Measurements from ENCODE around the gene NMNAT2.

The NMNAT2 gene

GRCh38 chr1:183315991-183316758 lies 102.0 kb downstream of the NMNAT2 start:
- no peak overlapping the region for H3K4ac ChIP-seq (ENCODE audit: low read length)
- no peak overlapping the region for H3K4me3 ChIP-seq (ENCODE audit: low read length in 2 of 2)
- H2BK15ac ChIP-seq (ENCODE audit: low read length): no peak overlapping the region
- H3K27me3 ChIP-seq (ENCODE audit: control insufficient read depth in 3 of 3, insufficient read depth in 3 of 3, low read depth in 1 of 3, low read length in 3 of 3): no peaks in the 10 kb centered on the region
- no peak overlapping the region for H3K9ac ChIP-seq (ENCODE audit: low read depth, low read length, poor library complexity)
- no peaks in the 10 kb centered on the region for H3K9me3 ChIP-seq (replicated peaks in 1 of 2; ENCODE audit: control insufficient read depth in 2 of 2, insufficient read depth in 1 of 2, low read depth in 1 of 2, low read length in 2 of 2)
- no peak overlapping the region for H3K4me2 ChIP-seq (ENCODE audit: insufficient read depth, low read length, poor library complexity, severe bottlenecking)
- WGBS, 2 donors (ENCODE audit: extremely low coverage in 2 of 2, insufficient read length in 2 of 2, insufficient replicate concordance in 1 of 2): no CpG with 5 or more reads among the region's 6 CpGs
- no peak overlapping the region for H2BK5ac ChIP-seq (ENCODE audit: low read length)
- no peak for DNase-seq (ENCODE audit: low spot score)
- H3K4me1 ChIP-seq (ENCODE audit: control insufficient read depth in 2 of 2, insufficient read depth in 1 of 2, low read depth in 1 of 2, low read length in 2 of 2): peaks cover 3 to 4% of the 10 kb centered on the region in 2 donors
- no peaks in the 10 kb centered on the region for H3K36me3 ChIP-seq (replicated peaks in 1 of 2; ENCODE audit: control insufficient read depth in 2 of 2, insufficient read depth in 2 of 2, low read length in 2 of 2)
- H3K27ac ChIP-seq (replicated peaks; ENCODE audit: low read length): no peak overlapping the region
- H4K91ac ChIP-seq (ENCODE audit: low read depth, low read length, poor library complexity): no peak overlapping the region
- peak overlapping the region; percentile 67 for H2AFZ ChIP-seq (ENCODE audit: low read length)
- H2BK12ac ChIP-seq (ENCODE audit: low read length): no peak overlapping the region
- H4K8ac ChIP-seq (ENCODE audit: low read depth, low read length): no peak overlapping the region
- H2BK120ac ChIP-seq (ENCODE audit: low read depth, low read length): no peak overlapping the region
- no peaks in the 10 kb centered on the region for H3K79me1 ChIP-seq (ENCODE audit: low read depth, low read length)
- H3K18ac ChIP-seq (ENCODE audit: low read length): peak overlapping the region; percentile 78
- H3K14ac ChIP-seq (ENCODE audit: low read length): no peak overlapping the region
- H3K23ac ChIP-seq (ENCODE audit: low read depth, low read length, poor library complexity): no peak overlapping the region
- peak overlapping the region; percentile 41 for H2AK5ac ChIP-seq (ENCODE audit: low read depth, low read length)

- Histone ChIP-seq H3K79me1 (ENCODE audit: low read depth, low read length) (no peaks in the 10 kb centered on the region), H3K27me3 (ENCODE audit: control insufficient read depth in 3 of 3, insufficient read depth in 3 of 3, low read depth in 1 of 3, low read length in 3 of 3) (no peaks in the 10 kb centered on the region), H2BK12ac (ENCODE audit: low read length) (no peak overlapping the region), H3K4me1 (ENCODE audit: control insufficient read depth in 2 of 2, insufficient read depth in 1 of 2, low read depth in 1 of 2, low read length in 2 of 2) (peaks cover 3 to 4% of the 10 kb centered on the region in 2 donors), H3K36me3 (replicated peaks in 1 of 2; ENCODE audit: control insufficient read depth in 2 of 2, insufficient read depth in 2 of 2, low read length in 2 of 2) (no peaks in the 10 kb centered on the region), H2AFZ (ENCODE audit: low read length) (no peak overlapping the region), H2BK15ac (ENCODE audit: low read length) (no peak overlapping the region), H3K27ac (replicated peaks; ENCODE audit: low read length) (no peak overlapping the region), H3K18ac (ENCODE audit: low read length) (no peak overlapping the region), H3K9me3 (replicated peaks in 1 of 2; ENCODE audit: control insufficient read depth in 2 of 2, insufficient read depth in 1 of 2, low read depth in 1 of 2, low read length in 2 of 2) (no peaks in the 10 kb centered on the region), H3K9ac (ENCODE audit: low read depth, low read length, poor library complexity) (no peak overlapping the region), H2BK120ac (ENCODE audit: low read depth, low read length) (no peak overlapping the region), H2BK5ac (ENCODE audit: low read length) (no peak overlapping the region), H4K8ac (ENCODE audit: low read depth, low read length) (no peak overlapping the region), H3K4me3 (ENCODE audit: low read length in 2 of 2) (no peak overlapping the region), H3K4me2 (ENCODE audit: insufficient read depth, low read length, poor library complexity, severe bottlenecking) (no peak overlapping the region), H3K4ac (ENCODE audit: low read length) (no peak overlapping the region), H3K14ac (ENCODE audit: low read length) (no peak overlapping the region), H4K91ac (ENCODE audit: low read depth, low read length, poor library complexity) (no peak overlapping the region), H2AK5ac (ENCODE audit: low read depth, low read length) (no peak overlapping the region), H3K23ac (ENCODE audit: low read depth, low read length, poor library complexity) (no peak overlapping the region)
- no peak for DNase-seq (ENCODE audit: low spot score)
- no CpG with 5 or more reads among the region's 3 CpGs for WGBS, 2 donors (ENCODE audit: extremely low coverage in 2 of 2, insufficient read length in 2 of 2, insufficient replicate concordance in 1 of 2)
Measured at GRCh38 chr1:183313063-183313462, 105.1 kb downstream of the NMNAT2 start.

GRCh38 chr1:183310753-183311479 lies 107.3 kb downstream of the NMNAT2 start:
- Histone ChIP-seq H2BK120ac (ENCODE audit: low read depth, low read length) (no peak overlapping the region), H2AFZ (ENCODE audit: low read length) (no peak overlapping the region), H3K23ac (ENCODE audit: low read depth, low read length, poor library complexity) (no peak overlapping the region), H3K4me1 (ENCODE audit: control insufficient read depth in 2 of 2, insufficient read depth in 1 of 2, low read depth in 1 of 2, low read length in 2 of 2) (peaks cover 0 to under 1% of the 10 kb centered on the region in 2 donors), H3K4me3 (ENCODE audit: low read length in 2 of 2) (no peak overlapping the region), H3K14ac (ENCODE audit: low read length) (no peak overlapping the region), H3K18ac (ENCODE audit: low read length) (no peak overlapping the region), H3K4ac (ENCODE audit: low read length) (no peak overlapping the region), H4K91ac (ENCODE audit: low read depth, low read length, poor library complexity) (no peak overlapping the region), H2BK5ac (ENCODE audit: low read length) (no peak overlapping the region), H2BK15ac (ENCODE audit: low read length) (no peak overlapping the region), H3K9ac (ENCODE audit: low read depth, low read length, poor library complexity) (no peak overlapping the region), H4K8ac (ENCODE audit: low read depth, low read length) (no peak overlapping the region), H3K79me1 (ENCODE audit: low read depth, low read length) (no peaks in the 10 kb centered on the region), H2AK5ac (ENCODE audit: low read depth, low read length) (no peak overlapping the region), H3K36me3 (replicated peaks in 1 of 2; ENCODE audit: control insufficient read depth in 2 of 2, insufficient read depth in 2 of 2, low read length in 2 of 2) (no peaks in the 10 kb centered on the region), H3K27me3 (ENCODE audit: control insufficient read depth in 3 of 3, insufficient read depth in 3 of 3, low read depth in 1 of 3, low read length in 3 of 3) (no peaks in the 10 kb centered on the region), H2BK12ac (ENCODE audit: low read length) (no peak overlapping the region), H3K4me2 (ENCODE audit: insufficient read depth, low read length, poor library complexity, severe bottlenecking) (no peak overlapping the region), H3K9me3 (replicated peaks in 1 of 2; ENCODE audit: control insufficient read depth in 2 of 2, insufficient read depth in 1 of 2, low read depth in 1 of 2, low read length in 2 of 2) (no peaks in the 10 kb centered on the region), H3K27ac (replicated peaks; ENCODE audit: low read length) (no peak overlapping the region)
- no CpG with 5 or more reads among the region's 5 CpGs for WGBS, 2 donors (ENCODE audit: extremely low coverage in 2 of 2, insufficient read length in 2 of 2, insufficient replicate concordance in 1 of 2)
- DNase-seq (ENCODE audit: low spot score): no peak

GRCh38 chr1:183308719-183309118 lies 109.5 kb downstream of the NMNAT2 start:
- H2AFZ ChIP-seq (ENCODE audit: low read length): no peak overlapping the region
- DNase-seq (ENCODE audit: low spot score): no peak

More at GRCh38 chr1:183308719-183309118, 109.5 kb downstream of the NMNAT2 start:
- H4K8ac ChIP-seq (ENCODE audit: low read depth, low read length): no peak overlapping the region
- H2BK15ac ChIP-seq (ENCODE audit: low read length): no peak overlapping the region
- H3K14ac ChIP-seq (ENCODE audit: low read length): no peak overlapping the region
- no peak overlapping the region for H3K18ac ChIP-seq (ENCODE audit: low read length)
- H3K36me3 ChIP-seq (replicated peaks in 1 of 2; ENCODE audit: control insufficient read depth in 2 of 2, insufficient read depth in 2 of 2, low read length in 2 of 2): no peaks in the 10 kb centered on the region
- no peak overlapping the region for H3K23ac ChIP-seq (ENCODE audit: low read depth, low read length, poor library complexity)
- no peak overlapping the region for H2BK120ac ChIP-seq (ENCODE audit: low read depth, low read length)
- no peak overlapping the region for H2BK5ac ChIP-seq (ENCODE audit: low read length)
- H3K4ac ChIP-seq (ENCODE audit: low read length): no peak overlapping the region
- no peaks in the 10 kb centered on the region for H3K79me1 ChIP-seq (ENCODE audit: low read depth, low read length)
- H2BK12ac ChIP-seq (ENCODE audit: low read length): no peak overlapping the region
- H3K27ac ChIP-seq (replicated peaks; ENCODE audit: low read length): no peak overlapping the region
- WGBS, 2 donors (ENCODE audit: extremely low coverage in 2 of 2, insufficient read length in 2 of 2, insufficient replicate concordance in 1 of 2): no CpG with 5 or more reads among the region's 4 CpGs
- H3K9ac ChIP-seq (ENCODE audit: low read depth, low read length, poor library complexity): no peak overlapping the region
- peaks cover 0 to 5% of the 10 kb centered on the region in 2 donors for H3K4me1 ChIP-seq (ENCODE audit: control insufficient read depth in 2 of 2, insufficient read depth in 1 of 2, low read depth in 1 of 2, low read length in 2 of 2)
- no peaks in the 10 kb centered on the region for H3K9me3 ChIP-seq (replicated peaks in 1 of 2; ENCODE audit: control insufficient read depth in 2 of 2, insufficient read depth in 1 of 2, low read depth in 1 of 2, low read length in 2 of 2)
- no peak overlapping the region for H4K91ac ChIP-seq (ENCODE audit: low read depth, low read length, poor library complexity)
- H3K4me3 ChIP-seq (ENCODE audit: low read length in 2 of 2): no peak overlapping the region
- H2AK5ac ChIP-seq (ENCODE audit: low read depth, low read length): no peak overlapping the region
- no peak overlapping the region for H3K4me2 ChIP-seq (ENCODE audit: insufficient read depth, low read length, poor library complexity, severe bottlenecking)
- no peaks in the 10 kb centered on the region for H3K27me3 ChIP-seq (ENCODE audit: control insufficient read depth in 3 of 3, insufficient read depth in 3 of 3, low read depth in 1 of 3, low read length in 3 of 3)
